GM12872 (cell line): ENCODE results near the gene BSND.

Source experiments
- TF ChIP-seq, protein P1 (sequence below): IDR thresholded peaks from 3 replicates; pipeline ENCODE4 v1.5.1; 2011; ENCODE audit warnings: low read depth, mild to moderate bottlenecking, low read length, moderate library complexity; ENCODE audit not compliant: insufficient read depth

Gene BSND

DNA sequence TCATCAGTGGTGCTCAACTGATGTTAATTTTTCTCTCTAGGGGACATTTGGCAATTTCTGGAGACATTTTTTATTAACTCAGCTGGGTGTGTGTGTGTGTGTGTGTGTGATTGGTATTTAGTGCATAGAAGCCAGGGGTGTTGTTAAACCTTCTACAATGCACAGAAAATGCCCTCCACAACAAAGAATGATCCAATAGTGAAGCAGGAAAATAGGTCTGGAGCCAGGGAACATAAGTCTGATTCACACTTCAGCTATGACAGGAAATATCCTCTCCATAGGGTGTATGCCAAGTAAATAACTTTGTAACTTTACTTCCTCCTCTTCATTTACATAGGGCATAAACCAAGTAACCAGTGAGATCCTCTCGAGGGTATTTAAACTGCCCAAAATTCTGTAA lies 43.4 kb upstream of the BSND start:
- TF ChIP-seq, protein P1, sequence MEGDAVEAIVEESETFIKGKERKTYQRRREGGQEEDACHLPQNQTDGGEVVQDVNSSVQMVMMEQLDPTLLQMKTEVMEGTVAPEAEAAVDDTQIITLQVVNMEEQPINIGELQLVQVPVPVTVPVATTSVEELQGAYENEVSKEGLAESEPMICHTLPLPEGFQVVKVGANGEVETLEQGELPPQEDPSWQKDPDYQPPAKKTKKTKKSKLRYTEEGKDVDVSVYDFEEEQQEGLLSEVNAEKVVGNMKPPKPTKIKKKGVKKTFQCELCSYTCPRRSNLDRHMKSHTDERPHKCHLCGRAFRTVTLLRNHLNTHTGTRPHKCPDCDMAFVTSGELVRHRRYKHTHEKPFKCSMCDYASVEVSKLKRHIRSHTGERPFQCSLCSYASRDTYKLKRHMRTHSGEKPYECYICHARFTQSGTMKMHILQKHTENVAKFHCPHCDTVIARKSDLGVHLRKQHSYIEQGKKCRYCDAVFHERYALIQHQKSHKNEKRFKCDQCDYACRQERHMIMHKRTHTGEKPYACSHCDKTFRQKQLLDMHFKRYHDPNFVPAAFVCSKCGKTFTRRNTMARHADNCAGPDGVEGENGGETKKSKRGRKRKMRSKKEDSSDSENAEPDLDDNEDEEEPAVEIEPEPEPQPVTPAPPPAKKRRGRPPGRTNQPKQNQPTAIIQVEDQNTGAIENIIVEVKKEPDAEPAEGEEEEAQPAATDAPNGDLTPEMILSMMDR, result no peak

- TF ChIP-seq, protein P1, result no peak
Observed at GRCh38 chr1:54956726-54957125, 42.0 kb upstream of the BSND start.

- TF ChIP-seq, protein P1, result no peak
Observed at GRCh38 chr1:54959241-54959640, 39.5 kb upstream of the BSND start.

GRCh38 chr1:54962612-54963395 lies 35.9 kb upstream of the BSND start:
- TF ChIP-seq, protein P1, result no peak

GRCh38 chr1:54965624-54966340 lies 33.0 kb upstream of the BSND start:
- TF ChIP-seq, protein P1, result no peak

- TF ChIP-seq, protein P1, result no peak
Observed at GRCh38 chr1:54967372-54967771, 31.4 kb upstream of the BSND start.

GRCh38 chr1:54968551-54968950 lies 30.2 kb upstream of the BSND start:
- TF ChIP-seq, protein P1, result no peak
